ENCODE results near the gene IL22RA1.

Gene IL22RA1

DNA sequence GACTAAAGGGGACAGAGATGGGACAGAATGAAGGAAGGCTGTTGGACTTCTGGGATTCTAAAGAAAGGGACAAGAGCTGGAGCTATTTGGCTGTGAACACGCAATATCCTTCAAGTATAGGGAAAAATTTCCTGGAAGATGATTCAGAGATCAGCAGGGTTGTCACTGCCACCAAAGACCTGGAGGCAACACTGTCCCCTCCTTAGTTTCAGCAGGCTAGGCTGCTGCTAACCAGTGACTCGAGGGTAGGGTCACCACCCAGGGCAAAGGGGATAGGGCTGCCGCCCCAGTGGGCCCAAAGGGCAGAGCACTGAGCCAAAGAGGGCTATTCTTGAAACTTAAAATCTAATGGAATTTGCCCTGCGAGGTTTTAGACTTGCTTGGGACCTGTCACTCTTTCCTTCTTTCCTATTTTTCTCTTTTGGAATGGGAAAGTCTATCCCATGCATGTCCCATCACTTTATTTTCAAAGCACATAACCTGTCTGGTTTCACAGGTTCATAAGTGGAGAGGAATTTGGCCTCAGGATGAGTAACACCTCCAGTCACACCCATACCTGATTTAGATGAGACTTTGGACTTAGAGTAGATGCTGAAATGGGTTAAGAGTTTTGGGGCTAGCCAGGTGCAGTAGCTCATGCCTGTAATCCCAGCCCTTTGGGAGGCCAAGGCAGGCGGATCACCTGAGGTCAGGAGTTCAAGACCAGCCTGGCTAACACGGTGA is 32.3 kb upstream of the IL22RA1 start:
- Mint-ChIP-seq H3K4me1 (no peaks in the 10 kb centered on the region), H3K9me3 (no peaks in the 10 kb centered on the region), H3K36me3 (no peaks in the 10 kb centered on the region), H3K4me3 (no peak overlapping the region), H3K27ac (no peak overlapping the region)
- no peak for DNase-seq (ENCODE audit: low spot score in 2 of 2)
- ATAC-seq, result no peak

DNA sequence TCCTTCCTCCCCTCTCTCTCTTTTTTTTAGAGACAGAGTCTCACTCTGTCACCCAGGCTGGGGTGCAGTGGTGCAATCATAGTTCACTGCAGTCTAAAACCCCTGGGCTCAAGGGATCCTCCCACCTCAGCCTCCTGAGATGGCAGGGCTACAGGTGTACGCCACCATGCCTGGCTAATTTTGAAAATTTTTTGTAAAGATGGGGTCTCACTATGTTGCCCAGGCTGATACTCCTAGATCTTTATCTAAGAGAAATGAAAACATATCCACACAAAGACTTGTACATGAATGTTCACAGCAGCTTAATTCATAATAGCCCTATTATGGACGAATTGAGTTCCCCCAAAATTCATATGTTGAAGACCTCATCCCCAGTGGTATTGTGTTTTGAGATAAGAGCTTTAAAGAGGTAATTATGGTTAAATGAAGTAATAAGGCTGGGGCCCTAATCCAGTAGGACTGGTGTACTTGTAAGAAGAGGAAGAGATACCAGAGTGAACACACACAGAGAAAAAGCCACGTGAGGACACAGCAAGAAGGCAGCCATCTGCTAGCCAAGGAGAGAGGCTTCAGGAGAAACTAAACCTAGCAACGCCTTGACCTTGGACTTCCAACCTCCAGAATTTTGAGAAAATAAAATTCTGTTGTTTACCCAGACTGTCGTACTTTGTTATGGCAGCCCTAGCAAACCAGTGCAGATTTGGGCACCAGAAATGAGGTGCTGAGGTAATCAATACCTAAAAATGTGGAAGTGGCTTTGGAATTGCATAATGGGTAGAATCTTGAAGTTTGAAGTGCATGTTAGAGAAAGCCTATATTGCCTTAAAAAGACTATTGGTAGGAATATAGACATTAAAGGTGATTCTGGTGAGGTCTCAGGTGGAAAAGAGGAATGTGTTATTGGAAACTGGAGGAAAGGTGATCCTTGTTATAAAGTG is 31.0 kb upstream of the IL22RA1 start:
- Mint-ChIP-seq H3K4me3 (no peak overlapping the region), H3K27ac (peak overlapping the region; percentile 11), H3K36me3 (no peaks in the 10 kb centered on the region), H3K4me1 (no peaks in the 10 kb centered on the region), H3K9me3 (no peaks in the 10 kb centered on the region)
- no peak for ATAC-seq
- DNase-seq (ENCODE audit: low spot score in 2 of 2), result no peak

DNA sequence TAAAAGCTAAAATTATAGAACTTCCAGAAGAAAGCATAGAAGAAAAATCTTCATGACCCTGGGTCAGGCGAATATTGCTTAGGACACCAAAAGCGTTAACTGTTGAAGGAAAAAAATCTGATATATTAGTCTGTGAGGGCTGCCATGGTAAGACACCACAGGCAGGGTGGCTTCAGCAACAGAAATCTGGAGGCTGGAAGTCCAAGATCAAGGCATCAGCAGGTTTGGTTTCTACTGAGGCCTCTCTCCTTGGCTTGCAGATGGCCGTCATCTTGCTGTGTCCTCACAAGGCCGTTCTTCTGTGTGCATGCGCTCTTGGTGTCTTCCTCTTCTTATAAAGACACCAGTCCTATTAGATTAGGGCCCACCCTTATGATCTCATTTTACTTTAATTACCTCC is 29.7 kb upstream of the IL22RA1 start:
- ATAC-seq, result no peak
- Mint-ChIP-seq H3K9me3 (no peaks in the 10 kb centered on the region), H3K4me1 (no peaks in the 10 kb centered on the region), H3K27ac (no peak overlapping the region), H3K4me3 (no peak overlapping the region), H3K36me3 (peaks cover 3% of the 10 kb centered on the region)
- DNase-seq (ENCODE audit: low spot score in 2 of 2), result no peak

DNA sequence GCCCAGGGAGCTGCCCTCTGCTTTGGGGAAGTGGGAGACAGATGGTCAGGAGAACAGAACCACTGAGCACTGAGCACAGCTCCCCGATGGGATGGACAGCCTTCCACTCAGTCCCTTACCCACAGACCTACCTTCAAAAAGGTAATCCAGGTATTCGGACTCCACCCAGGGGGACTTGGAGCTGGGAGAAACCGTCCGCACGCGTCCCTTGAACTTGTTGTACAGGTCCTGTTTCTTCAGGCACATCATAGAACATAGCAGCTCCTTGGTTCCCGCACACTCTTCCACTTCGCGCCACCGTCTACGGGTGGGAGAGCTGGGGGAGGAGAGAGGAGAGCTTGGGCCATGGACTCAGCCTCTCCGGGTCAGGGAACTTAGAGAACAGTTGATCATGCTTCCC is 26.3 kb upstream of the IL22RA1 start:
- Mint-ChIP-seq H3K4me1 (no peaks in the 10 kb centered on the region), H3K4me3 (no peak overlapping the region), H3K27ac (no peak overlapping the region), H3K36me3 (peaks cover 4% of the 10 kb centered on the region), H3K9me3 (no peaks in the 10 kb centered on the region)
- ATAC-seq (no peak), DNase-seq (ENCODE audit: low spot score in 2 of 2) (no peak)

DNA sequence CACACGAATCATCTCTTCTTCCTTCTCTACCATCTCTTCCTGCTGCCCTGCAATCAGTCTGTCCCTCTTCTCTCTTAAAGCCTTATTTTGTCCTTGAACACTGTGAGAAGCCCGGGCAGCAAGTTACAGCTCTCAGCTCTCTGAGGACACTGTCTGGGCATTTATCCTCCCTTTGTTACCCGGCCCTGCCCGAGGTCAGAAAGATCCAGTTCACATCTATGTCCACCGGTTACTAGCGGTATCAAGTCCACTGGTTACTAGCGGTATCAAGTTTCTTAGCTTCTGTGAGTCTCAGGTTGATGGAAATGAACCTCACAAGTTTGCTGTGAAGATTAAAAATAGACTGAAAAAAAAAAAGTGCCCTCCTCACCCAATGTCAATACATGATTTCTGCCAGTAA is 25.3 kb upstream of the IL22RA1 start:
- no peak overlapping the region for H3K27ac Mint-ChIP-seq
- H3K4me1 Mint-ChIP-seq, result no peaks in the 10 kb centered on the region
- no peak for DNase-seq (ENCODE audit: low spot score in 2 of 2)
- no peaks in the 10 kb centered on the region for H3K9me3 Mint-ChIP-seq
- peaks cover 4% of the 10 kb centered on the region for H3K36me3 Mint-ChIP-seq
- ATAC-seq, result no peak
- no peak overlapping the region for H3K4me3 Mint-ChIP-seq

DNA sequence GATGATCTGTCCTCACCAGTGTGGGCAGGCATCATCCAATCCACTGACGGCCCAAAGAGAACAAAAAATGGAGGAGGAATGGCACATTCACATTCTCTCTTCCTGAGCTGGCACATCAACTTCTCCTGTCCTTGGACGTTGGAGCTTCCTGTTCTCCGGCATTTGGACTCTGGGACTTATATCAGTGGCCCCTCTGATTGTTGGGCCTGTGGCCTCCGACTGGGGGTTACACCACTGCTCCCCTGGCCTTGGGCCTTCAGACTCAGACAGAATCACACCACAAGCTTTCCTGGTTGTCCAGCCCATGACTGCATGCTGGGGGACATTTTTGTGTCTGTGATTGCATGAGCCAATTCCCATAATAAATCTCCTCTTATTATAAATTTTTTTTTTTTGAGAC is 24.1 kb upstream of the IL22RA1 start:
- DNase-seq (ENCODE audit: low spot score in 2 of 2) (no peak), ATAC-seq (no peak)
- Mint-ChIP-seq H3K4me3 (no peak overlapping the region), H3K4me1 (no peaks in the 10 kb centered on the region), H3K36me3 (peaks cover 4% of the 10 kb centered on the region), H3K9me3 (no peaks in the 10 kb centered on the region), H3K27ac (no peak overlapping the region)

- DNase-seq (ENCODE audit: low spot score in 2 of 2), result no peak
- Mint-ChIP-seq H3K9me3 (no peaks in the 10 kb centered on the region), H3K4me1 (no peaks in the 10 kb centered on the region), H3K4me3 (no peak overlapping the region), H3K36me3 (peaks cover 4% of the 10 kb centered on the region), H3K27ac (no peak overlapping the region)
- ATAC-seq, result no peak
Measured at GRCh38 chr1:24165500-24165899, 22.6 kb upstream of the IL22RA1 start.

GRCh38 chr1:24164004-24164403 is 21.1 kb upstream of the IL22RA1 start:
- no peak overlapping the region for H3K4me3 Mint-ChIP-seq
- H3K9me3 Mint-ChIP-seq, result no peaks in the 10 kb centered on the region
- no peaks in the 10 kb centered on the region for H3K4me1 Mint-ChIP-seq
- ATAC-seq (no peak), DNase-seq (ENCODE audit: low spot score in 2 of 2) (no peak)
- H3K36me3 Mint-ChIP-seq, result peaks cover 11% of the 10 kb centered on the region
- H3K27ac Mint-ChIP-seq, result no peak overlapping the region

DNA sequence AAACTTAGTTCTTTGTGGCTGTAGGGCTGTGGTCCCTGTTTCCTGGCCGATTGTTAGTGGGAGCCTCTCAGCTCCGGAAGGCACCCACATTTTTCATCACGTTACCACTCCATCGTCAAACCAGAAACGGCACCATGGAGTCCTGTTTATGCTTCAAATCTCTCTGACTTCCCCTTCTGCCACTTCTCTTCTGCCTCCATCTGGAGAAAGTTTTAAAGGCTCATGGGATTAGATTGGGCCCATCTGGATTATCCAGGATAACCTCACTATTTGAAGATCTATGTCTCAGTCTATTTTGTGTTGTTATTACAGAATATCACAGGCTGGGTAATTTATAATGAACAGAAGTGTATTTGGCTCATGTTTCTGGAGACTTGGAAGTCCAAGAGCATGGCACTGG is 19.3 kb upstream of the IL22RA1 start:
- H3K27ac Mint-ChIP-seq, result peak overlapping the region; percentile 40
- no peaks in the 10 kb centered on the region for H3K4me1 Mint-ChIP-seq
- no peaks in the 10 kb centered on the region for H3K9me3 Mint-ChIP-seq
- no peak overlapping the region for H3K4me3 Mint-ChIP-seq
- no peak for ATAC-seq
- H3K36me3 Mint-ChIP-seq, result peaks cover 6% of the 10 kb centered on the region
- DNase-seq (ENCODE audit: low spot score in 2 of 2), result no peak

DNA sequence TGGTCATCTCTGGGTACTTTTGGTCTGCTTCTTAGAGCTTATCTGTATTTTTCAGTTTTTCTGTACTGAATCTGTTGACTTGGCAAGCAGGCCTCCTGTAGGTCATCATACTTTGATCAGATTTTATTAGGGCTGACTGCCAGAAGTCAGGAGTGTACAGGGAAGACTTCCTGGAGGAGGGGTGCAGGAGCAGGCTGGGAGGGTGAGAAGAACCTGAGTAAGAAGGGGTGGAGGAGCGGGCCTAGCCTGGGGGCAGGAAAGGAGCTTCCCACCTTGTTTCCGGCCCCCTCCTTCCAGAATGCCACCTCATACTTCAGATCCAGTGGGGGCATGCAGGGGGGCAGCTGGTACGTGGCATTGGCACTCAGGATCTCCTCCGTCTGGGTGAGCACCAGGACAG is 18.3 kb upstream of the IL22RA1 start:
- Mint-ChIP-seq H3K4me1 (no peaks in the 10 kb centered on the region), H3K4me3 (no peak overlapping the region), H3K27ac (peak overlapping the region; percentile 34), H3K36me3 (peaks cover 6% of the 10 kb centered on the region), H3K9me3 (no peaks in the 10 kb centered on the region)
- no peak for ATAC-seq
- DNase-seq (ENCODE audit: low spot score in 2 of 2), result no peak

GRCh38 chr1:24159366-24159765 is 16.4 kb upstream of the IL22RA1 start:
- Mint-ChIP-seq H3K4me1 (no peaks in the 10 kb centered on the region), H3K9me3 (no peaks in the 10 kb centered on the region), H3K36me3 (peaks cover 6% of the 10 kb centered on the region), H3K4me3 (no peak overlapping the region), H3K27ac (no peak overlapping the region)
- DNase-seq (ENCODE audit: low spot score in 2 of 2), result no peak
- no peak for ATAC-seq

DNA sequence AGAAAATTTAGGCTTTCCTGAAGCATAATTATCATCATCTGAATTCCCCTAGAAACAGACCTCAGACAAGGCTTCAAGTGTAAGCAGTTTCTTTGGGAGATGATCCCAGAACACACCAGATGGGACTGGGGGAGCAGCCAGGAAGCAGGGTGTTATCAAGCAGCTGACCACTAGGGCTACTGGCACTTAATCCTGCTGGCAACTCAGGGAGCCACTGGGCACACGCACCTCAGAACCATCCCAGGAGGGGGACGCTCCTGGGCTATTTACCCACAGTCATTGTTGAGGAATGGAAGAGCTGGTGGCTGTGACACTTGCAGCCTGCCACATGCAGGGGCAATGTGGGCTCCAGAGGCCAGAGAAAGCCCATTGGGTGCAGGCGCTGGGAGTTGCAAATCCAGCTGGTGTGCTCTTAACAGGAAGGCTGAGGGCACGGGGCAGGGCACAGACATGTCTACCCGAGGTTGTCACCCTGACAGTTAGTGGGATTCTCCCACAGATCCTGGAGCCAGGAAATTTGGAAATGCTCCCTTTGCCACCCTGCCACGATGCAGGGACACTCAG is 15.1 kb upstream of the IL22RA1 start:
- no peak for DNase-seq (ENCODE audit: low spot score in 2 of 2)
- no peaks in the 10 kb centered on the region for H3K9me3 Mint-ChIP-seq
- H3K4me3 Mint-ChIP-seq, result no peak overlapping the region
- peak overlapping the region; percentile 23 for H3K27ac Mint-ChIP-seq
- H3K4me1 Mint-ChIP-seq, result no peaks in the 10 kb centered on the region
- no peak for ATAC-seq
- H3K36me3 Mint-ChIP-seq, result peaks cover 6% of the 10 kb centered on the region

GRCh38 chr1:24156542-24157260 is 13.8 kb upstream of the IL22RA1 start:
- no peak overlapping the region for H3K4me3 Mint-ChIP-seq
- no peak overlapping the region for H3K27ac Mint-ChIP-seq
- ATAC-seq (no peak), DNase-seq (ENCODE audit: low spot score in 2 of 2) (no peak)
- H3K4me1 Mint-ChIP-seq, result no peaks in the 10 kb centered on the region
- H3K9me3 Mint-ChIP-seq, result no peaks in the 10 kb centered on the region
- H3K36me3 Mint-ChIP-seq, result peaks cover 6% of the 10 kb centered on the region

DNA sequence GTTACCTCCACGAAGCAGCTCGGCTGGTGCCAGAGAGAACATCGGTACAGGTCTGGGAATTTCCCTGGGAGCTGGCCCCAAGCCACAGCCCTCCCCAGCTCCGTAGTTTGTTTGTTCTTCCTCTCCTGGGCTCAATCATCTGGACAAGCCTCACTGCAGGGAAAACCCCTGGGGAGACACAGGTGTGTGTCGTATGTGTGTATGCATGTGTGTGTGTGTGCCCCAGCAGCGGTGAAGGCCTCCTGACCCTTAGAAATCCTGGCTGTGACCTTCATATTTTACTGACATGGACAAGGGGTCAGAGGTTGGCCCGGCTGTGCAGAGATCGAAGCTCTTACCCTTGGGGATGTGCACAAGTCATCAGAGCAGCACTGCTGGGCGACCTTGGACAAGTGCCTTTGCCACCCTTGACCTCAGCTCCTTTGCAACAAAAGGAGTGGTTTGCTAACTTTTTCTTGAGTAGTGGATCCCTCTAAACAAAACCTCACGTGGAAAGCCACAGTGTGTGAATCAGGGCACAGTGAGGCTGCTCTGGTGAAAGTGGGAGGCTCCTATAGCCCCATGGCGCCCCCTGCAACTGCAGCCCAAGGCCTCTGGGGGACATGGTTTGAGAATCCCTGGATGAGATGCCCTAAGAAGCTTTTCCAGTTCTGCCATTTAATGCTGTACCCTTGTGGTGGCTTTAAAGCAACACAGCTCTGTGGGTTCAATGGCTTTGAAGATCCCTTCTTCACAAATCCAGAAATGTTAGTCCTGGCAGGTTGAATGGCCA is 12.3 kb upstream of the IL22RA1 start:
- no peaks in the 10 kb centered on the region for H3K9me3 Mint-ChIP-seq
- no peak for ATAC-seq
- H3K4me3 Mint-ChIP-seq, result no peak overlapping the region
- no peak for DNase-seq (ENCODE audit: low spot score in 2 of 2)
- H3K36me3 Mint-ChIP-seq, result peaks cover 6% of the 10 kb centered on the region
- H3K4me1 Mint-ChIP-seq, result peaks cover 7% of the 10 kb centered on the region
- no peak overlapping the region for H3K27ac Mint-ChIP-seq

GRCh38 chr1:24154215-24154614 is 11.3 kb upstream of the IL22RA1 start:
- DNase-seq (ENCODE audit: low spot score in 2 of 2) (no peak), ATAC-seq (no peak)
- H3K9me3 Mint-ChIP-seq, result no peaks in the 10 kb centered on the region
- H3K27ac Mint-ChIP-seq, result no peak overlapping the region
- peaks cover 13% of the 10 kb centered on the region for H3K4me1 Mint-ChIP-seq
- H3K36me3 Mint-ChIP-seq, result peaks cover under 1% of the 10 kb centered on the region
- H3K4me3 Mint-ChIP-seq, result no peak overlapping the region
